Measurements from ENCODE around the gene SAMD4A.

The SAMD4A gene

DNA sequence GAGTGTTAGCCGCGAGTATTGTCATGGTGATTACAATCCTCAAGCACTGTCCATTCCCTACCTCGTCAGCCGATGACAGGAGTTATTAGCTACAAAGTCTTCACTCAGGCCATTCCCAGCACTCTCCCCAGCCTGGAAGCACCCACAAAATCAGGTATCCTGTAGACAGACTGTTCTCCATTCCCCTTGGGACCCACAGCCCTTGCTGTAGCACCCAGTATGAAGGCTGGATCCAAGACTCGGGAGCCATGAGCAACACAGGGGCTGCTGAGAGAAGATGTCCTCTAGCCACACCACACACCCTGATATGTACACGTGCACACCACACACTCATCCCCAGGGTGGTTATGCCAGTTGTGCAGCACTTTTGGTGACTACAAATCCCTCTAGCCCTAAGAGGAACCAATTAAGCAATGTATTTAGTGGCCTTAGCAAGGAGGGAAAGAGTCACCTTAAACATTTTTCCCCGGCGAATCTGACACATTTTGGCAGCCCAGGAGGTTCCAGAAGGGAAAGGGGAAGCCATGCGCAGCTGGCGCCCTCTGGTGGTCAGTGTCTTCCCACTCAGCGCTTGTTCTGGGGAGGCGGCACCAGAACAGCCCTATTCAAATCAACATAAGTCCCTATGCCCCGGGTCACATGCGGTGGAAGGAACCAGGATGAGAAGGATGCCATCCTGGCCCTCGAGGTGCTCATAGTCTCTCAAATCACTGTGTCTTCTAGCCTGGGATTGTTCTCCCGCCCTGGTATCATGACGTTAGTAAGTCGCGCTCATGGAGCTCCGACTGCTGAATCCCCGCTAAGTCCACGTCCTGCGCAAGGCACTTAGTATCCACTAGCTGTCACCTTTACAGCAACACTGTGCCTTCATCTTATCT is 238.8 kb downstream of the SAMD4A start:
- peak; percentile 70 for DNase-seq (ENCODE audit: low read depth)

GRCh38 chr14:54806616-54807015 is 239.7 kb downstream of the SAMD4A start:
- DNase-seq (ENCODE audit: low read depth): no peak

GRCh38 chr14:54807428-54807827 is 240.5 kb downstream of the SAMD4A start:
- DNase-seq (ENCODE audit: low read depth): no peak

- no peak for DNase-seq (ENCODE audit: low read depth)
Measured at GRCh38 chr14:54807881-54808280, 241.0 kb downstream of the SAMD4A start.

DNA sequence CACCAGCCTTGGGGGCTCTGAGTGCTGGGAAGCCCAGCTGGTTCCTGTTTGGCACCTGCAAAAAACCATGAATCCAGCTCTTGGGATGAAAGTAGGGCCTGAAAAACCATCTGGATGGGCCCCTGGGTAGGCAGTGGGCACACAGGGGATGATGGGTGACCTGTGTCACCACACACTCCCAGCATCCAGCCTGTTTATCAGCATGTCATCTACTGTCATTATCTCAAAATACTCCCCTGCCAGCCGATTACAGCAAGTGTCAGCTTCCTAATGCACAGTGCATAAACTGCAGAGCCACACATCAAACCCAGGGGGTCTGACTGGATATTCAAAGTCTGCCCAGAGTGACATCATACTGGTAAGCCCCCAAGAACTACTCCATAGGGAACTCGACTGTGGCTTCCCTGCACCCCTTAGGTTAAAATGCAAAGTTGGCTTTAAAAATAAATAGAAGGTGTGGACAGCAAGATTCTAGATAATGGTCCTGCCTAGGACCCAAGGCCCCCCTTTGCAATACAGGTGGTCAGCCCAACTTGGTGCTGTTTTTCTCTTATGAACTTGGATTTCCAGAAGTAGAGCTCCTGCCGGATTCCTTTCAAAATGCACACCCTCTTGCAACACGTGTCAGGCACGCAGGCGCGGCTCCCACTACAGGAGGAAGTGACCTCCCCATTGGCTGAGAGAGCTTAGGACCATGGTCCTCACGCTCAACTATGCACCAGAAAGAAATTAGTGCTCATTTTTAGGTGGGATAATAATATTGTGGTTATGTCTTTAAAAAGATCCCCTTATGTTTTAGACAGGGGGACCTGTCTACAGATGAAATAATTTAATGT is 241.6 kb downstream of the SAMD4A start:
- DNase-seq (ENCODE audit: low read depth): no peak

DNA sequence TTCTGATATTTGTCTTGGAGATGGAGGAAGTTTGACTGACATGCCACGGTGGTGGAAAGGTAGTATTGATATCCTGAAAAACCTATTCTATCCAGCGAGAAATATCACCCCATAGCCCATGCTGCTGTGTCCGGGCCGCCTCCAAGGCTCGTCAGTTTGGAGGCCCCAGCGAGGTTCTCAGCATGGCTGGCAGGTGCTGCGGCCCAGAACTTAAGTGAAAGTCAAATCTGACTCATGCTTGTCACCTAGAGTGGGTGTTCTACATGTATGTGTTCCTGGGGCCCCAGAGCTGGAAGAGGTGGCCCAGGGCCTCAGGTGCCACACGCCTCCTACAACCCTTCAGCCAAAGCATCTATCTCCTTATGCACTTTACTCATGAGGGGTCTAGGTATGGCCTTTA is 242.8 kb downstream of the SAMD4A start:
- DNase-seq (ENCODE audit: low read depth): no peak

- DNase-seq (ENCODE audit: low read depth): no peak
Measured at GRCh38 chr14:54812617-54813016, 245.7 kb downstream of the SAMD4A start.

GRCh38 chr14:54813081-54813480 is 246.2 kb downstream of the SAMD4A start:
- no peak for DNase-seq (ENCODE audit: low read depth)

- DNase-seq (ENCODE audit: low read depth): peak; percentile 51
Measured at GRCh38 chr14:54814076-54814475, 247.1 kb downstream of the SAMD4A start.

DNA sequence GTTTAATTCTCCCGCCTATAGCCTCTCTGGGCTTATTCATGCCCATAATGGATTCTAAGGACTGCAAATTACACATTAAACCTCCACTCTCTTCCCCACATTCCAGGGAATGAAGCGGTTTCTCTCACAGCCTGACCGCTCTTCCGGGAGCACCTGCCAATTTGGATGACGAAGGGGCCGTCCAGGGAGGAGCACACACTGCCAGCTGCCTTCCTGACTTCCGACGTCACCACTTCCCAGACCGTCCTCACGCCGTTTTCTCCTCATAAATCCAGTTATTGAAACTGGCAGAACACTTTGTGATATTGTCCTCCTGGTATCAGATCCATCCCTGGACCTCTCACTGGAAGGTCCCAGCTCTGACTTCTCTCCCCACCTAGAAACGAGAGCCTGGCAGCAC is 248.1 kb downstream of the SAMD4A start:
- no peak for DNase-seq (ENCODE audit: low read depth)

- DNase-seq (ENCODE audit: low read depth): no peak
Measured at GRCh38 chr14:54815515-54815914, 248.6 kb downstream of the SAMD4A start.

DNA sequence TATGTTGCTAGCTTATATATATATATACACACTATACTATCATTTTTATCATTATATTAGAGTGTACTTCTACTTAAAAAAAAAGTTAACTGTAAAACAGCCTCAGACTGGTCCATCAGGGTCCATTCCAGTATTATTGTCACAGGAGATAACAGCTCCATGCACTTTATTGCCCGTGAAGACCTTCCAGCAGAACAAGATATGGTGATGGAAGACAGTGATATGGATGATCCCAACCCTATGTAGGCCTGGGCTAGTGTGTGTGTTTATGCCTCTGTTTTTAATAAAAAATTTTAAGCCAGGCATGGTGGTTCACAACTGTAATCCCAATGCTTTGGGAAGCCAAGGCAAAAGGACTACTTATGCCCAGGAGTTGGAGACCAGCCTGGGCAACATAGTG is 249.5 kb downstream of the SAMD4A start:
- DNase-seq (ENCODE audit: low read depth): no peak

- no peak for DNase-seq (ENCODE audit: low read depth)
Measured at GRCh38 chr14:54817506-54817905, 250.6 kb downstream of the SAMD4A start.

DNA sequence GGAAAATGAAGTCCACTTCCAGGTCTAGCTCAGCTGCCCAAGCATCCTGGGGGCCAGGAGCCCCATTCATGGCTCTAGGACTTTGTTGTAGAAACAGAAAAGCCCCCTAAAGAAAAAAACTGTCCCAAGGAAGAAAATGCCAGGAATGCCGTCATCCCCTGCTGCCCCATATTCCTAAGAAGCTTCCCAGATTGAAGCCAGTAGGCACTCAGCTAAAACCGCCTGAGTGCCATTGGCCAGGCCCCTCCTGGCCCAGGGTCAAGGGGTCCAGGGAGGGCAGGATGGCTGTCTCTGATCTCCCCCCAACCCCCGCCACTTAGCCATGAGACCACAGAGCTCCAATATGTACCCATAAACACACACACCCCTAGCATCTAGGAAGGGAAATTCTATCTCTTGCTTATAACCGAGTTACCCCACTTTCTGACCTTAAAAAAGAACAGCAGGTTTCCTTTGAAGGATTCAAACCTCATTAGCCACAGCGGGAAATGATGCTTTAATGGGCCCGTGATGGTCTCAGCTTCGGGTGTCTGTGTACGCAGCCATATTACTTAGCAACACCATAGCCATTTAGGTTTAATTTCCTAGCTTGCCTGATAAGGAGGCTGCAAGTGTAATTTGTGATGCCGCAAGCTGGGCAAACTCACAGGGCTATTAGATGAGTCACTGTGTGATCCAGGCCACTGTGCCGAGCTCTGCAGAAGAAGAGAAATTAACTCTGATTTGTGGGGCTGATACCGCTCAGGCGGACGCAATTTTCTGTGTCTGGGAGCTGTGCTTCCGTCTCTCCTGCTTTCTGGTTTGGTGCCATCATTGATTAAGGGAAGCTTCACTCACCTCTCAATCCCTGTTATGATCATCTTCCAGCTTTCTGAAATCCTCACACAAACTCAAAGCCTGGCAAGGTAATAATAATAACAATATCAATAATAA is 251.5 kb downstream of the SAMD4A start:
- no peak for DNase-seq (ENCODE audit: low read depth)

- DNase-seq (ENCODE audit: low read depth): no peak
Measured at GRCh38 chr14:54822685-54823084, 255.8 kb downstream of the SAMD4A start.

- no peak for DNase-seq (ENCODE audit: low read depth)
Measured at GRCh38 chr14:54823757-54824549, 257.0 kb downstream of the SAMD4A start.

- no peak for DNase-seq (ENCODE audit: low read depth)
Measured at GRCh38 chr14:54828037-54828436, 261.1 kb downstream of the SAMD4A start.

DNA sequence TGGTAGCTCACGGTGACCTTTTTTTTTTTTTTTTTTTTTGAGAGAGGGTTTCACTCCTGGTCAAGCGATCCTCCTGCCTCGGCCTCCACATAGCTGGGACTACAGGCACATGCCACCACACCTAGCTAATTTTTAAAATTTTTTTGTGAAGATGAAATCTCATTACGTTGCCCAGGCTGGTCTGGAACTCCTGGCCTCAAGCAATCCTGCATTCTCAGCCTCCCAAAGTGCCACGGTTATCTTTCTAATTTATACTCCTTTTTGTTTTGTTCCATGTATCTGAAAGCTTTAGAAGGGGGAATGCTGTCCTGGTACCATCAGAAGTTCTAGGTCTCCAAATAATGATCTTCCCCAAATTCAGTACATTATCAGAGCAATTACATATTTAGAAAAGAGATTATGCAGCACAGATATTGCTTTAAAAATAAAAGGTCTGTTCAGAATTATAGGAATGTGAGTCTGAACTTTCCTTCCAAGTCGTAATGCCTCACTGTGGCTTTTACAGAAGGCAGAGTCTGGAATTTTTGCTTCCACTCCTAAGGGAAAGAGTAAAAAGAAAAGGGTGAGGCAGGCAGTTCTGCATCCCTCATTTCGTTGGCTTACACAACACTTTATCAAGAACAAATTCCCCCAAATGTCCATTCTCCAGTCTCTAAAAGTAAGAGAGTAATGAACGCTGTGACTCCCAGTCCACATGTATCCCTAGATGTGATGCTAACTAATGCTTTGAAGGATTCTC is 262.7 kb downstream of the SAMD4A start:
- DNase-seq (ENCODE audit: low read depth): no peak

GRCh38 chr14:54830650-54831049 is 263.7 kb downstream of the SAMD4A start:
- DNase-seq (ENCODE audit: low read depth): no peak

- no peak for DNase-seq (ENCODE audit: low read depth)
Measured at GRCh38 chr14:54834081-54834480, 267.2 kb downstream of the SAMD4A start.

DNA sequence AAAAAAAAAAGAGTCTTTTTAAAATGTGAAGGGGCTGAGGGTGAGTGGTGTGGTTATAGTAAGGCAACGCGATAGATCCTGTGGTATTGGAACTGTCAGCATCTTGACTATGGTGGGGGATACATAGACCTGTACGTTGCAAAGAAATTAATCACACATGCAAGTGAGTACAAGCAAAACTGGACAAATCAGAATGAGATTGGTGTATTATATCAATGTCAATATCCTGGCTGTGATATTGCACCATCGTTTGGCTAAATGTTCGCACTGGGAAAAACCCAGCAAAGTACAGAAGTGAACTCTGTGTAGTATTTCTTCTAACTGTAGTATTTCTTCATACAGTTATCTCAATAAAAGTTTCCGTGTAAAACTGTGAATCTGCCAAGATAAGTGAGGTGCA is 267.8 kb downstream of the SAMD4A start:
- no peak for DNase-seq (ENCODE audit: low read depth)
